Fibroblast of villous mesenchyme (primary cell): ENCODE measurements around the gene IREB2. TPM values are rescaled to one million over a fixed set of nuclear protein-coding genes. Genes with fewer than 3 reads are reported as not detected.
"Not testable (repeated sequence)": the region's sequence is repeated elsewhere in the genome, so short reads cannot be mapped to it uniquely, and the experiment has no call there.

ENCODE experiments used
- DNase-seq: peaks from one replicate; pipeline ENCODE4 v3.0.0-alpha.2; 2010; ENCODE audit warnings: low read depth
- H3K4me3 ChIP-seq: 2 replicates; pipeline ENCODE4 v1.5.1; 2011; ENCODE audit warnings: low read depth, mild to moderate bottlenecking, low read length
- total RNA-seq: library from RNA; depleted of rRNA; stranded (reverse); fragments of >200 nt; gene quantifications from 2 replicates; pipeline ENCODE4 v1.2.3, GENCODE V29; 2012
- TF ChIP-seq, protein P1 (sequence below): IDR thresholded peaks from 2 replicates; pipeline ENCODE4 v1.5.1; 2012; ENCODE audit warnings: low read depth, mild to moderate bottlenecking, low read length; ENCODE audit not compliant: insufficient read depth

Gene IREB2
- total RNA-seq, 1 donor = 38.9 TPM

GRCh38 chr15:78396976-78397375 lies 41.0 kb upstream of the IREB2 start:
- no peak overlapping the region for H3K4me3 ChIP-seq
- DNase-seq = peak; percentile 28
- TF ChIP-seq, protein P1, sequence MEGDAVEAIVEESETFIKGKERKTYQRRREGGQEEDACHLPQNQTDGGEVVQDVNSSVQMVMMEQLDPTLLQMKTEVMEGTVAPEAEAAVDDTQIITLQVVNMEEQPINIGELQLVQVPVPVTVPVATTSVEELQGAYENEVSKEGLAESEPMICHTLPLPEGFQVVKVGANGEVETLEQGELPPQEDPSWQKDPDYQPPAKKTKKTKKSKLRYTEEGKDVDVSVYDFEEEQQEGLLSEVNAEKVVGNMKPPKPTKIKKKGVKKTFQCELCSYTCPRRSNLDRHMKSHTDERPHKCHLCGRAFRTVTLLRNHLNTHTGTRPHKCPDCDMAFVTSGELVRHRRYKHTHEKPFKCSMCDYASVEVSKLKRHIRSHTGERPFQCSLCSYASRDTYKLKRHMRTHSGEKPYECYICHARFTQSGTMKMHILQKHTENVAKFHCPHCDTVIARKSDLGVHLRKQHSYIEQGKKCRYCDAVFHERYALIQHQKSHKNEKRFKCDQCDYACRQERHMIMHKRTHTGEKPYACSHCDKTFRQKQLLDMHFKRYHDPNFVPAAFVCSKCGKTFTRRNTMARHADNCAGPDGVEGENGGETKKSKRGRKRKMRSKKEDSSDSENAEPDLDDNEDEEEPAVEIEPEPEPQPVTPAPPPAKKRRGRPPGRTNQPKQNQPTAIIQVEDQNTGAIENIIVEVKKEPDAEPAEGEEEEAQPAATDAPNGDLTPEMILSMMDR = peak; percentile 33

- DNase-seq = no peak
- TF ChIP-seq, protein P1 = no peak
- H3K4me3 ChIP-seq = no peak overlapping the region
Observed at GRCh38 chr15:78397382-78397781, 40.6 kb upstream of the IREB2 start.

DNA sequence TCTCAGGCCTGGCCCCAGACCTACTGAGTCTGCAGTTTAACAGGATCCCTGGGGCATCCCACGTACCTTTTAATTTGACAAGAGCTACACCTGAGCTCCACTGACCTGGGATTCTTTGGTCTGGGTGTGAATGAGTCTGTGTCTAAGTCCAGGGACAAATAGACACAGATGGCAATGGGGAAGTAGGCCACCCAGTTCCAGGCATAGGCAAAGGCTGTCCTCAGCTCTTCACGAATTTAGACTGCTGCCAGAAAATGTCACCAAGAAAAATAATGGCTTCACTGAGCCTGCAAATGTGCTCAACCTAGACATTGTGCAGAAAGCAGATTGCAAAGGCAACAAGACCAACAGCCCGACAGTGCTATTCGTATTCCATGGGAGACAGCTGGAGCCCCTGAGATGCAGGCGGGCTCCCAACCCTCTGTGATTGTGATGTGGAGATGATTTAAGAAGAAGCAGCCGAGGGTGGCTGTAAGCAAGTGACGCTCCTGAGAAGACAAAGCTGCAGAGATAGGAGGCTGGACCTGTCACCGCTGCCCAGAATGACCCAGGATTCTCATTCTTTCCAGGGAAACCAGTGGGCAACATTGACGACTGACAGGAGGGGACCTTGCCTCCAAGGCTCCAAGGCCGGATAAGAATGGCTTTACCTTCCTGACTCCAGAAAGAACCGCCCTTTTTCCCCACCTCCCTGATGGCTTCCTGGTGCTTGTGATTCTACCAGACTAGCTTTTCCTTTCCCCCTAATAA lies 39.8 kb upstream of the IREB2 start:
- TF ChIP-seq, protein P1 = no peak
- no peak for DNase-seq
- H3K4me3 ChIP-seq = no peak overlapping the region

DNA sequence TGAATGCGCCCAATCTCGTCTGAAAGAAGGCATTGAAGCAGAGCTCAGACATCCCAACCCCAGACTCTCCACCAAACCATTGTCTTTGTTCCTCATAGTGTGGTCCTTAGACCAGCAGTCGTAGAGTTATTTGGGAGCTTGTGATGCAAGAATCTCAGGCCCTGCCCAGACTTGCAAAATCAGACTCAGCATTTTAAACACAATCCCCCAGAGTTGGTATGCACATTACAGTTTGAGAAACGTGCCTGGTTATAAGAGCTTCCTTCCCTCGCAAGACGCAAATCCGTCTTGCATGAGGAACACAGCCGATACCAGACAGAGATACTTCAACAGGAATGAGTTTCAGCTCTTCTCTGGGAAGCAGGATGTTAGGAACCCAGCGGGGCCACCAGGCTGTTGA lies 38.9 kb upstream of the IREB2 start:
- peak; percentile 38 for DNase-seq
- H3K4me3 ChIP-seq = no peak overlapping the region
- TF ChIP-seq, protein P1 = no peak

- TF ChIP-seq, protein P1 = no peak
- H3K4me3 ChIP-seq = no peak overlapping the region
- no peak for DNase-seq
Observed at GRCh38 chr15:78402061-78402610, 35.9 kb upstream of the IREB2 start.

DNA sequence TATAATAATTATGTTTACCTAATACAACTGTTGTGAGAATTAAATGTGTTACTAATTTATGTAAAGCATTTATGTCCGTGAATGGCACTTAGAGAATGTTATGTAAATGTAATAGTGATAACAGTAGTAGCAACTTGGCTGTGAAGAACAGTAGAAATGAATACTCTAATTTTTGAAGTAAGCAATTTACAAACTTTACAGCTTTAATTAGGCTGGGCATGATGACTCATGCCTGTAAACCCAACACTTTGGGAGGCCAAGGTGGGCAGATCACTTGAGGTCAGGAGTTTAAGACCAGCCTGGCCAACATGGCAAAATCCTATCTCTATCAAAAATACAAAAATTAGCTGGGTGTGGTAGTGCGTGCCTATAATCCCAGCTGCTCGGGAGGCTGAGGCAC lies 33.9 kb upstream of the IREB2 start:
- TF ChIP-seq, protein P1 = no peak
- no peak for DNase-seq
- H3K4me3 ChIP-seq = no peak overlapping the region

DNA sequence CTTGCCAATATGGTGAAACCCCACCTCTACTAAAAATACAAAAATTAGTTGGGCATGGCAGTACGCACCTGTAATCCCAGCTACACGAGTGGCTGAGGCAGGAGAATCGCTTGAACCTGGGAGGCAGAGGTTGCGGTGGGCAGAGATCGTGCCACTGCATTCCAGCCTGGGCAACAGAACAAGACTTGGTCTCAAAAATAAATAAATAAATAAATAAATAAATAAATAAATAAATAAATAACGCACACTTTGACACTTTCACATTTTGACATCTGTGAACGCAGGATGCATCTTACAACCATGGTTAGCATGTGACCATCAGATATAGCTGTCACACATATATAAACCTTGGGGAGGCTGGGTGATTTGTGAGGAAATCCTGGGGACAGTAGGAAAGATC lies 33.2 kb upstream of the IREB2 start:
- DNase-seq, H3K4me3 ChIP-seq: not testable (repeated sequence)
